Superior temporal gyrus (tissue), 1 donor: Measurements from ENCODE around the gene CCDC171.
"Not testable (repeated sequence)": the region's sequence is repeated elsewhere in the genome, so short reads cannot be mapped to it uniquely, and the experiment has no call there.

Source experiments
- DNase-seq: peaks from one replicate; pipeline ENCODE4 v3.0.0-alpha.2; 2016; ENCODE audit errors: extremely low spot score

CCDC171 gene

GRCh38 chr9:15553528-15553898 lies 670 bp downstream of the CCDC171 start:
- peak; percentile 54 for DNase-seq

GRCh38 chr9:15570769-15571168 lies 17.9 kb downstream of the CCDC171 start:
- no peak for DNase-seq

- no peak for DNase-seq
Observed at GRCh38 chr9:15572200-15572770, 19.4 kb downstream of the CCDC171 start.

- no peak for DNase-seq
Observed at GRCh38 chr9:15576350-15577050, 23.7 kb downstream of the CCDC171 start.

- no peak for DNase-seq
Observed at GRCh38 chr9:15578714-15579113, 25.9 kb downstream of the CCDC171 start.

GRCh38 chr9:15584379-15584778 lies 31.5 kb downstream of the CCDC171 start:
- DNase-seq: no peak

- DNase-seq: no peak
Observed at GRCh38 chr9:15592317-15592716, 39.5 kb downstream of the CCDC171 start.

- DNase-seq: not testable (repeated sequence)
Observed at GRCh38 chr9:15592940-15593339, 40.1 kb downstream of the CCDC171 start.

GRCh38 chr9:15600666-15601330 lies 48.0 kb downstream of the CCDC171 start:
- DNase-seq: not testable (repeated sequence)

- peak; percentile 92 for DNase-seq
Observed at GRCh38 chr9:15606643-15607472, 54.0 kb downstream of the CCDC171 start.

GRCh38 chr9:15612962-15613361 lies 60.1 kb downstream of the CCDC171 start:
- no peak for DNase-seq

- DNase-seq: no peak
Observed at GRCh38 chr9:15617782-15618181, 64.9 kb downstream of the CCDC171 start.

GRCh38 chr9:15618540-15619331 lies 65.9 kb downstream of the CCDC171 start:
- no peak for DNase-seq

- peak; percentile 48 for DNase-seq
Observed at GRCh38 chr9:15622318-15622971, 69.6 kb downstream of the CCDC171 start.

GRCh38 chr9:15635752-15636151 lies 82.9 kb downstream of the CCDC171 start:
- DNase-seq: no peak

GRCh38 chr9:15640121-15640520 lies 87.3 kb downstream of the CCDC171 start:
- DNase-seq: no peak

GRCh38 chr9:15641291-15641690 lies 88.4 kb downstream of the CCDC171 start:
- DNase-seq: no peak

- peak; percentile 68 for DNase-seq
Observed at GRCh38 chr9:15642369-15642962, 89.6 kb downstream of the CCDC171 start.

- no peak for DNase-seq
Observed at GRCh38 chr9:15670246-15670645, 117.4 kb downstream of the CCDC171 start.

- no peak for DNase-seq
Observed at GRCh38 chr9:15670894-15671293, 118.1 kb downstream of the CCDC171 start.
